Coronary artery (tissue), 2 donors: ENCODE data around the gene USP6NL.

Source experiments
- DNase-seq: peaks from one replicate; pipeline ENCODE4 v3.0.0-alpha.2; 2017; ENCODE audit warnings: low spot score
- H3K27ac ChIP-seq, 2 donors: fragments of 200-600 bp; sonication (generic); one replicate each; pipeline ENCODE4 v1.5.1; 2016 to 2019
- H3K4me3 ChIP-seq: fragments of 200-600 bp; sonication (generic); 2 replicates; pipeline ENCODE4 v1.5.1; 2016; ENCODE audit warnings: mild to moderate bottlenecking, moderate library complexity
- CTCF ChIP-seq: fragments of 200-600 bp; sonication (generic); IDR thresholded peaks from one replicate; pipeline ENCODE4 v1.5.1; 2019; ENCODE audit warnings: antibody characterized with exemption

Gene USP6NL

GRCh38 chr10:11594589-11595394 is 16.7 kb downstream of the USP6NL start:
- no peak for DNase-seq
- Histone ChIP-seq H3K4me3 (no peak overlapping the region), H3K27ac (no peak overlapping the region)
- no peak for TF ChIP-seq CTCF

- no peak overlapping the region for H3K4me3 ChIP-seq
- H3K27ac ChIP-seq: no peak overlapping the region
- DNase-seq: no peak
- no peak for TF ChIP-seq CTCF
Measured at GRCh38 chr10:11593612-11594011, 17.8 kb downstream of the USP6NL start.

- no peak for DNase-seq
- no peak overlapping the region for H3K4me3 ChIP-seq
- TF ChIP-seq CTCF: no peak
- H3K27ac ChIP-seq: no peak overlapping the region
Measured at GRCh38 chr10:11589738-11590137, 21.7 kb downstream of the USP6NL start.

- no peak for DNase-seq
- Histone ChIP-seq H3K4me3 (no peak overlapping the region), H3K27ac (no peak overlapping the region)
- no peak for TF ChIP-seq CTCF
Measured at GRCh38 chr10:11588873-11589574, 22.4 kb downstream of the USP6NL start.

GRCh38 chr10:11587722-11588259 is 23.7 kb downstream of the USP6NL start:
- no peak overlapping the region for H3K4me3 ChIP-seq
- no peak for TF ChIP-seq CTCF
- DNase-seq: no peak
- H3K27ac ChIP-seq: no peak overlapping the region

- DNase-seq: no peak
- Histone ChIP-seq H3K4me3 (no peak overlapping the region), H3K27ac (no peak overlapping the region)
- TF ChIP-seq CTCF: no peak
Measured at GRCh38 chr10:11586170-11586569, 25.3 kb downstream of the USP6NL start.
